Measurements from ENCODE around the gene PCNA.
"Not testable (repeated sequence)": the region's sequence is repeated elsewhere in the genome, so short reads cannot be mapped to it uniquely, and the experiment has no call there.

The PCNA gene

GRCh38 chr20:5095931-5096330 lies 23.8 kb downstream of the PCNA start:
- no peak for DNase-seq

- DNase-seq: no peak
Measured at GRCh38 chr20:5095454-5095853, 24.3 kb downstream of the PCNA start.

GRCh38 chr20:5092765-5093339 lies 26.9 kb downstream of the PCNA start:
- DNase-seq: no peak

DNA sequence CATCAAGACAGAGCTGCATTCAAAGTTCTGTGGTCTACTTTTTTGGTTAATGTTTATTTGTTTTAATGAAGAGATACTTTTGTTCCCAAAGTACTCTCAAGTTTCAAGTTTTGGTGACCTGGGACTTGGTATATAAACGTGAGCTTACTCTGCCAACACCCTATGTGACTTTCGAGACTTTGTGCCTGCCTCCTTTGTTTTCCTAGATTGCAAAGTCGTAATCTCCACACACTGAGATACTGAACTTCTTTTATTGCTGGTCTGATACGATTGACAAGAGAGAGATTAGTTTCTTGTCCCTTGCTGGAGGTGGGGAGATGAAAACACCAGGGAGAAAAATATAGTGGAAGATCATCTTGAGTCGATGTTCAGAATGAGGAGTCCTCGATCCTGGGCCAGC lies 27.9 kb downstream of the PCNA start:
- DNase-seq: no peak

- no peak for DNase-seq
Measured at GRCh38 chr20:5090191-5090590, 29.6 kb downstream of the PCNA start.

DNA sequence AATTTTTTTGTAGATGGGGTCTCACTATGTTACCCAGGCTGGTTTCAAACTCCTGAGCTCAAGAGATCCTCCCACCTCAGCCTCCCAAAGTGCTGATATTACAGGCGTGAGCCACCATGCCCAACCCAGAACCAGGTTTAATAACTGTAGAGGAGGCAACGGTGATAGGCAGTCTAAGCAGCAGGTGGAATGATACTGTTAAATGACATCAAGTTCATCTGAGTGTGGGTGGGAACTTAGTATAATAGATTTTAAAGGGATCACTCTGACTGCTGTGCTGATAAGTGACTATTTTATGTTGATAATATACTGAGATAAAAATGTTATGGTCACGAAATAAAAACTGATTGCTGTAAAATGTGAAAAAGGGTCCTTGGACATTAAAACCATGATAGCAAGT lies 31.1 kb downstream of the PCNA start:
- no peak for DNase-seq

DNA sequence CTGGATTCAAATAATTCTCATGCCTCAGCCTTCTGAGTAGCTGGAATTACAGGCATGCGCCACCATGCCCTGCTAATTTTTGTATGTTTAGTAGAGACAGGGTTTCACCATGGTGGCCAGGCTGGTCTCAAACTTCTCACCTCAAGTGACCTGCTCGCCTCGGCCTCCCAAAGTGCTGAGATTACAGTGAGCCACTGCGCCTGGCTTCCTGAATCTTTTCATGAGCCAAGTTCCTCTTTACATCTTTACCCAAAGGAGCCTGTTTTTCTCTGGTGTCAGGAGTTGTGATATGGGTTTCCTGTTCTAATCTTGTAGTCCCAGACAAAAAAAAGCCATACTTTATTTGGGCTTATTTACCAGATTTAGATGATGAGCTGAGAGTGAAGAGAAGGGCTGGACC lies 34.4 kb downstream of the PCNA start:
- DNase-seq: no peak

- no peak for DNase-seq
Measured at GRCh38 chr20:5080384-5080877, 39.3 kb downstream of the PCNA start.

DNA sequence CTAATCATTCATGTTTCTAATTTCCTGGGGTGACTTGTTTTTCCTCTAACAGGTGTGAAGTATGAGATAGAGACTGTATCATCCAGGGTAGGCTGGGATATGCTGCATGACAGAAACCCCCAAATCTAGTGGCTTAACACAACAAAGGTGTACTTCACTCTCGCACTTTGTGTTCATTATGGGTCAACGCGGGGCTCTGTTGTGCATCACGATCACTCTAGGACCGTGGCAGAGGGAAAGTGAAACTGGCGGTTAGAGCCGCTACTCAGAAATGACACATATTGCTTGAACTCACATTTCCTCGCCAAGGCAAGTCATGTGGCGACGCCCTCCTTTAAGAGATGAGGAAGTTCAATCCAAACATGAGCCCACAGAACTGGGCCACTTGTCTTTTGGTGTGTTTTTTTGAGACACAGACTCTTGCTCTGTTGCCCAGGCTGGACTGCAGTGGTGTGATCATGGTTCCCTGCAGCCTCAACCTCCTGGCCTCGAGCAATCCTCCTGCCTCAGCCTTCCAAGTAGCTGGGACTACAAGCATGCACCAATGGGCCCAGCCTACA lies 41.3 kb downstream of the PCNA start:
- DNase-seq: peak; percentile 73 to 77

- DNase-seq: no peak
Measured at GRCh38 chr20:5077761-5078387, 41.9 kb downstream of the PCNA start.

- not testable (repeated sequence) for DNase-seq
Measured at GRCh38 chr20:5076913-5077312, 42.8 kb downstream of the PCNA start.

GRCh38 chr20:5074232-5074674 lies 45.5 kb downstream of the PCNA start:
- no peak for DNase-seq

DNA sequence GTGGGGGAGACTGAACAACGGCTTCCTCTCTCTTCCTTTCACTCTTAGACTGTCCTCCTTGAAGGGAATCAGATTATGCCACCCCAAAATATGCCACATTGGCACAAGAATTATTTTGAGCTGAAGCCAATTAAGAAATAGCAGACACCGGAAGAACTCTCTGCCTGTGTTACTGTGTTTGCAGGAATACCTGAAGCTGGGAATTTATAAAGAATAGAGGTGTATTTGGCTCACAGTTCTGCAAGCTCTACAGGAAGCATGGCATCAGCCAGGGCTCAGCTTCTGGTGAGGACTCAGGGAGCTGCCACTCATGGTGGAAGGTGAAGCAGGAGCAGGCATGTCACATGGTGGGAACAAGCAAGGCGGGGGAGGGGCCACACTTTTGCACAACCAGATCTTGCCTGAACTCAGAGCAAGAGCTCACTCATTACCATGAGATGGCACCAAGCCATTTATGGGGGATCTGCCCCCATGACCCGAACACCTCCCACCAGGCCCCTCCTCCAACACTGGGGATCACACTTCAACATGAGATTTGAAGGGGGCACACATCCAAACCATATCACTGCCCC lies 46.0 kb downstream of the PCNA start:
- peak in 1 of 2 donors; percentile 12 for DNase-seq

GRCh38 chr20:5072756-5073659 lies 46.8 kb downstream of the PCNA start:
- DNase-seq: no peak

GRCh38 chr20:5071942-5072341 lies 47.8 kb downstream of the PCNA start:
- not testable (repeated sequence) for DNase-seq

DNA sequence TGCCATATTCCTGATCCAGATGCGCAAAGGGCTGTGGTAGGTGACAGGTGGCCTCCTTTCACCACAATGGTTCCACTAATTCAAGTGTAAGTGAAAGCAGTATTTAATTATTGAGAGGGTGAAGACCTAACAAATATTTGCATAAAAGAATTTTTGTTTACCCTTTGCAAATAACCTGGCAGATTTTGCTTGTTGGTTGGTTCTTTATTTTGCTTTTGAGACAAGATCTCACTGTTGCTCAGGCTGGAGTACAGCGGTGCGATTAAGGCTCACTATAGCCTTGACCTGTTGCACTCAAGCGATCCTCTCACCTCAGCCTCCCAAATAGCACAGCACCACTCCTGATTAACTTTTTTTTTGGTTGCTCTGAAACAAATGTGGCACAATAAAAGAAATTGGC lies 49.2 kb downstream of the PCNA start:
- no peak for DNase-seq

DNA sequence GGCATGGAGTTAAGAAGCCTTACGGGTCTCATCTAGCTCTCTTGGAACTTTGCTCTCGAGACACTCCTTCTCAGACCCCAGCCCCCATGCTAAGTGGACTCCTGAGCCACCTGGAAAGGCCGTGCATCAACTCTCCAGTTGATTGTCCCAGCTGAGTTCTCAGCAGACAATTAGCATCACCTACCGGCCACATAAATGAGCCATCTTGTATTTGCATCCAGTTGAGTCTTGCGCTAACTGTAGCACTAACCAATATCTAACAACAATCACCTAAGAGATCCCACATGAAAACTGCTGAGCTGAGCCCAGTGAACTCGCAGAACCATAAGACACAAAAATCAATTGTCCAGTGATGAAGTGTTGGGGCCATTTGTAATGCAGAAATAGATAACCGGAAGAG lies 49.7 kb downstream of the PCNA start:
- no peak for DNase-seq

DNA sequence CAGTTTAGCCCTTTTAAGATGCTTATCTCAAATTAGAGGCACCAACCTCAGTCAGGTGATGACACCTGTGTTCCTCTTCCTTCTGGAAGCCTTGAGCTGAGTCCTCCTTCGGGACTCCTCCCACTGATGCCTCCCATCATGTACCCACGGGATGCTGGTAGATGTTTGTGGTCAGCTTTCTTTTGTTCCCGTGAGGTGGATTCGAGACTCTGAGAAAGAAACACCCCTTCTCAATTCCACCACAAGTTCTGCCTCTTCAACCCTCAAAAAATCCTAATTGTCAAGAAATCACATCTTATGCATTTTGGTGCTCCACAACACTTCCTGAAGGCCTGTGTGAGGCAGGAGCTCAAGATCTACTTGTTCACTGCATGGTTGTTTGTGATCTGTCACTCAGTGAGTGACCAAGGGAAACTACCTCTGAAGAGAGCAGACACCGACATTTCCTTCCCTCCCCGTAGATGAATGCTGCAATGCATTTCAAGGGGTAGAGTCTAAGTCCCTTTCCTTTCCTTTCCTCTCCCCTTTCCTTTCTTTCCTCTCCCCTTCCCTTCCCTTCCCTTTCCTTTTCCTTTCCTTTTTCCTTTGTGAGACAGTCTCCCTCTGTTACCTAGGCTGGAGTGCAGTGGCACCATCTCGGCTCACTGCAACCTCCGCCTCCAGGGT lies 50.5 kb downstream of the PCNA start:
- DNase-seq: no peak

GRCh38 chr20:5067877-5068645 lies 51.7 kb downstream of the PCNA start:
- DNase-seq: no peak

DNA sequence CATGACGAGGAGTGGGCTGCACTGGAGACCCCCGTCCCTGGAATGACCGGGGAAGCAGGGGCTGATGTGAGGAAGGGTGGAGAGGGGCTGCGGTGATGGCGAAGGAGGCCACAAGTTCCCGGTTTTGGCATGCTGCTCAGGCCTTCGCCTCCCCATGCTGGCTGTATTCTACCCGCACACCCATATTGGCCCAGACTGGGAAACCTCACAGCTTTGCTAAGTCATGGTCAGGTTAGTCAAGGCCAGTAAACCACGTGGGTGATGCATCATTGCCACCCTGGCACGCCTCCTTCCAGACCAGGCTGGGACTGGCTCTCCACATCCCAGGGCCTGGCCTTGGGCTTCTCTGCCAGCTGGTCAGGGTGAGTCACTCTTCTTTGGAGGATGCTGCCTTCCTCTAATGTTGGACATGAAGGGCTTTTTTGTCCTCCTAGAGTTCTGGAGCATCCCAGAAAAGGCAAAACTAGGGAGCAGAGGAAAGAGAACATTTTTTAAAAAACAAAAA lies 53.8 kb downstream of the PCNA start:
- DNase-seq: no peak

DNA sequence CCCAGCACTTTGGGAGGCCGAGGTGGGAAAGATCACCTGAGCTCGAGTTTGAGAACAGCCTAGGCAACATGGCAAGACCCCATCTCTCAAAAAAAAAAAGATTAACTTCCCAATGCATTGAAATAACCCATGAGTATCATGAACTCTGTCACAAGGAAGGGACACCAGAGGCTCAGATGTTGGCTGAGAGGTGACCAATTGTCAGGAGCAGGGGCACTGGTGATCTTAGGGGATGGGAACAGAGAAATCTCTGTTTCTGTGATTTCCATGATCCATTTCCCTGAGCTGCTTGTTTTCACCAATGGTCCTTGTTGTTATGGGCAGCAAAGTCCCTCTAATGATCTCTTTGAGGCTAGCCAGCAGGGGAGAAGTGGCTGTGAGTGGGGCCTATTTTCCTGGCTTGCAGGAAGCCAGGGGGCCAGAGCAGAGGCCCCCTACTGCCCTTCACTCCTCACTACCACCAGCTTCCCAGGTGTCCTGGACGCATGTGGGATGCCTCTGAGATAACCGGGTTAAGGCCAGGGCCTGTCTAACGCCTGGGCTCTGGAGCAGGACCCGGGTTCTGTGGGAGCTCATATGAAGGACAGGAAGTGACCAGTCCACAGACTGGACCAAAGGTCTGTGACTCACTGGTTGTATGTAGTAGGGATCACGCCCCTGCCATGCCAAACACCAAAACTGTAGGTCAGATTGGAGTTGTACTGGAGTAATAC lies 54.4 kb downstream of the PCNA start:
- DNase-seq: no peak

Data from stimulated activated CD4-positive, alpha-beta T cell treated with anti-CD3 and anti-CD28 coated beads, Interleukin-2, amount 100 ng/mL, for 24 hours (primary cell).